Testis (tissue), 3 donors: ENCODE measurements around the gene MYL10. TPM values are rescaled to one million over a fixed set of nuclear protein-coding genes. Genes with fewer than 3 reads are reported as not detected.

Experiments
- DNase-seq: peaks from one replicate; pipeline ENCODE4 v3.0.0-alpha.2; 2019
- H3K27ac ChIP-seq, 2 donors: fragments of 200-600 bp; sonication (generic); one replicate each; pipeline ENCODE4 v1.5.1; 2019
- H3K27me3 ChIP-seq: fragments of 200-600 bp; sonication (generic); one replicate; pipeline ENCODE4 v1.5.1; 2019
- H3K36me3 ChIP-seq: fragments of 200-600 bp; sonication (generic); one replicate; pipeline ENCODE4 v1.5.1; 2017; ENCODE audit warnings: low read depth; ENCODE audit errors: missing control alignments
- H3K4me1 ChIP-seq: fragments of 200-600 bp; sonication (generic); one replicate; pipeline ENCODE4 v1.5.1; 2019
- H3K4me3 ChIP-seq, 2 donors: fragments of 200-600 bp; sonication (generic); one replicate each; pipeline ENCODE4 v1.5.1; 2017 to 2019
- H3K9me3 ChIP-seq: fragments of 200-600 bp; sonication (generic); one replicate; pipeline ENCODE4 v1.5.1; 2017
- CTCF ChIP-seq, 3 experiments: fragments of 450-650 bp in 2 of 3; fragments of 200-600 bp in 1 of 3; sonication (generic) in 1 of 3; IDR thresholded peaks; one replicate each; pipeline ENCODE4 v1.5.1; 2016 to 2019; ENCODE audit warnings: antibody characterized with exemption in 3 of 3, mild to moderate bottlenecking in 2 of 3, moderate library complexity in 1 of 3
- POLR2A ChIP-seq: fragments of 450-650 bp; IDR thresholded peaks from one replicate; pipeline ENCODE4 v1.6.1; 2017; ENCODE audit warnings: antibody characterized with exemption, mild to moderate bottlenecking, moderate library complexity
- WGBS, 2 donors: methylation state at CpG; one replicate each; pipeline ENCODE4 v1.1.5; 2018; 5-methylcytosine and 5-hydroxymethylcytosine counted together
- intact Hi-C: fragments of 100-400 bp; cut with DNase I; formaldehyde crosslinking; loops from one replicate; pipeline ENCODE4 v1.15.1; 2023; ENCODE audit warnings: low total_unique reads
- polyA plus RNA-seq: library from polyadenylated mRNA; stranded (reverse); fragments of 350-450 nt; fragmentation: Illumina TruSeq; extraction: RNeasy Lipid Tissue Mini Kit (QIAGEN cat#74804); gene quantifications from one replicate; pipeline ENCODE4 v1.2.3, GENCODE V29; 2014; ENCODE audit warnings: low read depth, low replicate concordance; ENCODE audit not compliant: insufficient read depth
- total RNA-seq, 2 donors: library from RNA; depleted of rRNA; stranded (reverse); fragments of >200 nt; gene quantifications; one replicate each; pipeline ENCODE4 v1.2.3, GENCODE V29; 2016

Gene MYL10
- total and polyA plus RNA-seq, 3 donors from 2014 or later, result not detected

DNA sequence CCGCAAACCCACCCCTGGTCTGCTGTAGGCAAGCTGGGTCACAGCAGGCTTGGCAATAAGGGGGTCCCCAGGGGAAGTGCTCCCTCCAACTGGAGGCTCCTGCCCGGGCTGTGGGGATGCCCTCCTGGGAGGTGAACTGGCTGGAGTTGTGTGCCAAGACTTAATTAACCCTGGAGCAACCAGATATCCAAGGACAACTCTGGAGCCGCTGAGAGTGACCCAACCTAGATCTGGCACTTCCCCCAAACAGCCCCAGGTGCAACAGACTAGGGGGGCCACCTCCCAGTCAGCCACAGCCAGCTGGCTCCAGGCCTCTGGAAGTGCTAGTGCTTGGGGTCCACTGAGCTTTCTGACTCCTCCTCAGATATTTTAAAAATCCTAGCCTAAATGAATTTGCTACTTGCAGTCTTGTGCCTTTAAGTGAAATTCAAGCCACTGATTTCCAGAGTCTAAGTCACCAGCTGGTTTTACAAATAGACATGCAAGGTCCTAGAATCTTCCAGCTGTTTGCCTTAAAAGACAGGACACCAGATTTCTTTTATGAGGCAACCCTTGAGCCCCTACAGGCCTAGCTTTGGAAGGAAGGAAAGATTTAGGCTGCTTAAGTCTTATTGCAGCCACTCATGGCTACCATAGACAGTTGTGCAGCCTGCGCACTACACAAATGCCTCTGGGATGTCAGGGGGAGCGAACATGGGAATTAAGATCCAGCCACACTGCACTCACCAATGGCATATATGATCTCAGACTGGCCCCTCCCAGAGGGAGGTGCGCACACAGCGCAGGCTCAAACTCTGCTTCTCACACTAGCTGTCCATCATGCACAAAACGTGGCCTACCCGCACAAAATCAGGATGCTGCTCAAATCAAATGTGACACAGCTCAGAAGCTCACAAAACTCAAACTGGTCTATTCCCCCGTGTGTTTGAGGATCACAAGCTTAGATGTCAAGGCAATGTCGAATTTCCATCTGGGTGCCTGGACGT lies 42.6 kb upstream of the MYL10 start:
- intact Hi-C loops, result no loop called here
- H3K4me1 ChIP-seq, result no peaks in the 10 kb centered on the region
- TF ChIP-seq POLR2A, result no peak
- 80 to 83% methylated on average over 9 to 12 of the region's 12 CpGs for WGBS, 2 donors
- H3K27me3 ChIP-seq, result no peaks in the 10 kb centered on the region
- no peak overlapping the region for H3K4me3 ChIP-seq
- no peaks in the 10 kb centered on the region for H3K36me3 ChIP-seq
- no peaks in the 10 kb centered on the region for H3K9me3 ChIP-seq
- DNase-seq, result no peak
- no peak overlapping the region for H3K27ac ChIP-seq

DNA sequence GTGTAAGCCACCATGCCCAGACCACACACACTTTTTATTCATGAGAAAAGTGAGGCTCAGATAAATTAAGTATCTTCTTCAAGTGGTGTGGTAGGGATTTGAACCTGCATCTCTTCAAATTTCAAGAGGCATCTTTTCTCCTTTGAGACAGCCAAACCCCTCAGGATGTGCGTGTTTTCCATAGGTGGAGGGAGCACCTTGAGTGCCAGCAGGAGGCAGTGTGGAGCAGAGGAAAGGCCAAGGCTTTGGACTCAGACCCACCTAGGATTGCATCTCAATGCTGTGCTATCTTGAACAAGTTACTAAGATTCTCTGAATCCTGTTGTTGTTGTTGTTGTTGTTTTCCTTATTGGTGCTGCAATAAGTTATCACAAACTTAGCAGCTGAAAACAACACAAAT lies 40.2 kb upstream of the MYL10 start:
- intact Hi-C loops, result no loop called here
- 93 to 94% methylated on average over 1 of the region's 1 CpG for WGBS, 2 donors
- Histone ChIP-seq H3K27ac (no peak overlapping the region), H3K4me1 (no peaks in the 10 kb centered on the region), H3K36me3 (no peaks in the 10 kb centered on the region), H3K9me3 (no peaks in the 10 kb centered on the region), H3K27me3 (no peaks in the 10 kb centered on the region), H3K4me3 (no peak overlapping the region)
- TF ChIP-seq CTCF (IDR thresholded peaks at IDR 0.05), result no peak
- TF ChIP-seq POLR2A, result no peak
- DNase-seq, result no peak

- Histone ChIP-seq H3K4me1 (no peaks in the 10 kb centered on the region), H3K27me3 (no peaks in the 10 kb centered on the region), H3K27ac (no peak overlapping the region), H3K4me3 (no peak overlapping the region), H3K36me3 (no peaks in the 10 kb centered on the region), H3K9me3 (no peaks in the 10 kb centered on the region)
- no peak for TF ChIP-seq POLR2A
- TF ChIP-seq CTCF (IDR thresholded peaks at IDR 0.05), result no peak
- DNase-seq, result no peak
- intact Hi-C loops, result no loop called here
- WGBS, 2 donors, result 58 to 93% methylated on average over 2 of the region's 2 CpGs
These were observed 39.6 kb upstream of the MYL10 start for GRCh38 chr7:101668726-101669125.

DNA sequence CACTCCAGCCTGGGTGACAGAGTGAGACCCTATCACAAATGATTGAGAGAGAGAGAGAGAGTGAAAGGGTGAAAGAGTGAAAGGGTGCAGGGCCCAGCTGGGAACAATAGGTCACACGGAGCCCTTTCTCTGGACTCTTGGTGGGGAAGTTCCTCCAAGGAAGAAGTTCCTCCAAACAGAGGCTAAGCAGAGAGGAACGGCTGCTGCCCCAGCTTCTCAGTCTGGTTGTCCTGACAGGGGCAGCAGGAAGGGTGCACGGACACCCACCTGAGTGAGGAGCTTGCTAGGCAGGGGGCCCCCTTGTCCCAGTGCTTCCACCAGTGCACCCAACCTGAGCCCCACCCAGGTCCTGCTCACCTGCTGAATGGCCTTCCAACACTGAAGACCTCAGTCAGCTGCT lies 38.8 kb upstream of the MYL10 start:
- no peak for DNase-seq
- intact Hi-C loops, result no loop called here
- Histone ChIP-seq H3K4me3 (no peak overlapping the region), H3K27ac (no peak overlapping the region), H3K4me1 (no peaks in the 10 kb centered on the region), H3K27me3 (no peaks in the 10 kb centered on the region), H3K36me3 (no peaks in the 10 kb centered on the region), H3K9me3 (no peaks in the 10 kb centered on the region)
- TF ChIP-seq POLR2A, result no peak
- no peak for TF ChIP-seq CTCF (IDR thresholded peaks at IDR 0.05)
- WGBS, 2 donors, result 72 to 78% methylated on average over 3 of the region's 3 CpGs

DNA sequence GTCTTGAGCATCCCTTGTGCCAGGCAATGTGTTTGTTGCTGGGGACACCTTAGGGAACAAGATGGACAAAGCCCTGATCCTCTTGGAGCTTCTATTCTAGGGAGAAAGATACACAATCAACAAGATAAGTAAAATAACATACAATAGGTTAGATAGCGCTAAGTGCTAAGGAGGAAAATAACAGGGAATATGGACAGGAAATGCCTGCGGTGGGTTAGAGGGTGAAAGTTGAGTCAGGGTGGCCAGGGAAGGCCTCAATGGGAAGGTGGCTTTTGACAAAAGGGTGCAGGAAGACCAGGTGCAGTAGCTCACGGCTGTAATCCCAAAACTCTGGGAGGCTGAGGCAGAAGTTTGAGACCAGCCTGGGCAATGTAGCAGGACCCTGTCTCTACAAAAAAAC lies 38.3 kb upstream of the MYL10 start:
- no peaks in the 10 kb centered on the region for H3K27me3 ChIP-seq
- TF ChIP-seq POLR2A (no peak), CTCF (IDR thresholded peaks at IDR 0.05) (no peak)
- WGBS, 2 donors, result 89 to 91% methylated on average over 3 of the region's 3 CpGs

More for the DNA sequence above, 38.3 kb upstream of the MYL10 start:
- Histone ChIP-seq H3K4me3 (no peak overlapping the region), H3K36me3 (no peaks in the 10 kb centered on the region), H3K27ac (no peak overlapping the region), H3K9me3 (no peaks in the 10 kb centered on the region), H3K4me1 (no peaks in the 10 kb centered on the region)
- DNase-seq, result no peak
- intact Hi-C loops, result no loop called here
